Stimulated activated naive B cell treated with anti-CD40 and anti-IgM and Interleukin-4, amounts not matched to agents 10 μg/mL and 1 μg/mL and 100 μg/mL, for 72 hours (primary cell): Measurements from ENCODE around the gene GRK5.
"Not testable (repeated sequence)": the region's sequence is repeated elsewhere in the genome, so short reads cannot be mapped to it uniquely, and the experiment has no call there.

Source experiments
- ATAC-seq, 2 donors: fragments of 150-1000 bp; cut with Tn5 transposase; replicated peaks; 2 replicates each; pipeline ENCODE4 v1.10.0; 2021; ENCODE audit warnings: moderate library complexity in 1 of 2
- DNase-seq: peaks from one replicate; pipeline ENCODE4 v3.0.0; 2021
- H3K27ac Mint-ChIP-seq: one replicate; pipeline ENCODE4 v1.8.0; 2022; ENCODE audit warnings: mild to moderate bottlenecking, mixed read lengths
- H3K27me3 Mint-ChIP-seq, 2 donors: one replicate each; pipeline ENCODE4 v1.8.0; 2022; ENCODE audit warnings: mixed read lengths in 2 of 2
- H3K36me3 Mint-ChIP-seq, 2 donors: one replicate each; pipeline ENCODE4 v1.8.0; 2022; ENCODE audit warnings: mixed read lengths in 2 of 2, mild to moderate bottlenecking in 1 of 2
- H3K4me1 Mint-ChIP-seq, 2 donors: one replicate each; pipeline ENCODE4 v1.8.0; 2022; ENCODE audit warnings: mixed read lengths in 2 of 2, mild to moderate bottlenecking in 1 of 2
- H3K4me3 Mint-ChIP-seq, 2 donors: one replicate each; pipeline ENCODE4 v1.8.0; 2022; ENCODE audit warnings: mild to moderate bottlenecking in 2 of 2, mixed read lengths in 2 of 2, moderate library complexity in 1 of 2
- H3K9me3 Mint-ChIP-seq, 2 donors: one replicate each; pipeline ENCODE4 v1.8.0; 2022; ENCODE audit warnings: mixed read lengths in 2 of 2, mild to moderate bottlenecking in 1 of 2

The GRK5 gene

DNA sequence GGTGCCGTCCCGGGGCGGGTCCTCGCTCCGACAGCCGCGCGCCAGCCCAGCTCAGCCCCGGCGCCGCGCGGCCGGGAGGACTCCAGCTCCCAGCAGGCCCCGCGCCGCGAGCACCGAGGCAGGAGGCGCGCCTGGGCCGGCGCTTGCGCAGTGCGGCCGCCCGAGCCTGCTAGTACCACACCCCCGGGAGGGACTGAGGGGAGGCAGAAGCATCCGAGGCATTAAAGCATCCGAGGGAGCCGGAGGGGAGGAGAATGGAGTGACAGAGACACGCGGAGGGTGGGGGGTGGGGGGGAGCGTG lies at the start of gene GRK5:
Gene GRK5, plus strand, starts transcription at position 206 of the 301 bp plus-strand sequence. CDS start 347 bp downstream, outside the sequence.
- peaks cover 24 to 43% of the 10 kb centered on the region in 2 donors for H3K4me1 Mint-ChIP-seq
- no peaks in the 10 kb centered on the region for H3K27me3 Mint-ChIP-seq
- peak; percentile 85 to 86 for ATAC-seq
- H3K4me3 Mint-ChIP-seq: peak within 1 kb of the TSS; percentile 90 to 97
- no peaks in the 10 kb centered on the region for H3K36me3 Mint-ChIP-seq
- no peaks in the 10 kb centered on the region for H3K9me3 Mint-ChIP-seq
- H3K27ac Mint-ChIP-seq: peak within 1 kb of the TSS; percentile 98
- DNase-seq: peak; percentile 97

DNA sequence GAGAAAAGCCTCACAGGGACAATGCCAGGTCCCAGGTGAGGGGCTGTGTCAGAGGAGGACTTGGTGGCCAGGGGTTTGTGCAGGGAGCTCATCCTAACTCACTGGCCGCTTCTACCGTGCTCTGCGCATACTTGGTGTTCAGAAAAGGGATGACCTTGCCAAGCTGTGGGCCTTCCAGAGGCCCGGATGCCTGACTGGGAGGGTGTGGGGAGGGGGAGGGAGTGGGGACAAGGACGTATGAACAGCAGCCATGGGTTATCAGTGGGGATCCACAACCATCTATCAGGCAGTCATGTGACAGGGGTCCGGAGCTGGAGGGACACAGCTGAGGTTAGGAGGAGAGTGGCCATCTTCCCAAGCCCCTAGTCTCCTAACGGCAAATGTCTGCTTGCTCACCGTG lies 48.0 kb upstream of the GRK5 start:
- DNase-seq (no peak), ATAC-seq (no peak)
- H3K27me3 Mint-ChIP-seq: no peaks in the 10 kb centered on the region
- H3K4me3 Mint-ChIP-seq: no peak overlapping the region
- H3K9me3 Mint-ChIP-seq: no peaks in the 10 kb centered on the region
- peaks cover 6 to 7% of the 10 kb centered on the region in 2 donors for H3K4me1 Mint-ChIP-seq
- H3K27ac Mint-ChIP-seq: no peak overlapping the region
- peaks cover 53 to 57% of the 10 kb centered on the region in 2 donors for H3K36me3 Mint-ChIP-seq

DNA sequence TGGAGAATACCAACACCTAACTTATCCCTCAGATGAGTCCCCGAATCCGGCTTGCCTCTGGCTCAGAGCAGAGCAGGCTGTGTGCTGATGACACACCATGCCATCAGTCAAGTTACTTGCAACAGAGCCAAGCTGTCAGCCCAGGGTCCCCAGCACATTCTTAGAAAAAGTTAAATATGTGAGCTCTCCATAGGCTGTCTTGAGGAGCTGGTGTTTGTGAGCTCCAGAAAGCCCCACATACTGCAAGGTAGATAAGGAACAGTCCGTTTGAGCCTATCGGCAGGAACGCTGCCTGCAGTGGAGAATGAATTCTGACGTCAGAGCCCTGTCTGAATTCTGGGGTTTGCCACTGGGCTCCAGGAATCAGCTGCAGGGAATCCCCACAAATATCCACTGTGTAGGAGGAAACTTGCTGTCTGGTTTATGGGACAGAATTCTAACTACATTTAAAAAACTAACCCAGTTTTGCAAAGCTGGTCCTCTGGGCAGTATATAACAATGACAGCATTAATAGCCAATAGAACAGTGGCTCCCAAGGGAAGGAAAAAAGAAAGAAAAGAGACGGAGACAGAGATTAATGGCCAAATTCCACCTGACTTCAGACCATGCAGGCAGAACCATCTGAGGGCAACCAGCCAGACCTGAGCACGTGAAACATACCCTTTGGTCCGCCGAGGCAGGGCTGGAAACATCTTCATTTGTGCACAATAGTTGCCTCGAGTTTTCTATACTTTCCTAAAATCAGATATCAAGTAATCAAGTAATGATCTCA lies 45.5 kb upstream of the GRK5 start:
- DNase-seq: no peak
- Mint-ChIP-seq H3K9me3 (no peaks in the 10 kb centered on the region), H3K27ac (no peak overlapping the region), H3K4me3 (no peak overlapping the region), H3K4me1 (peaks cover 14 to 25% of the 10 kb centered on the region in 2 donors), H3K36me3 (peaks cover 39 to 42% of the 10 kb centered on the region in 2 donors), H3K27me3 (no peaks in the 10 kb centered on the region)
- ATAC-seq: no peak

DNA sequence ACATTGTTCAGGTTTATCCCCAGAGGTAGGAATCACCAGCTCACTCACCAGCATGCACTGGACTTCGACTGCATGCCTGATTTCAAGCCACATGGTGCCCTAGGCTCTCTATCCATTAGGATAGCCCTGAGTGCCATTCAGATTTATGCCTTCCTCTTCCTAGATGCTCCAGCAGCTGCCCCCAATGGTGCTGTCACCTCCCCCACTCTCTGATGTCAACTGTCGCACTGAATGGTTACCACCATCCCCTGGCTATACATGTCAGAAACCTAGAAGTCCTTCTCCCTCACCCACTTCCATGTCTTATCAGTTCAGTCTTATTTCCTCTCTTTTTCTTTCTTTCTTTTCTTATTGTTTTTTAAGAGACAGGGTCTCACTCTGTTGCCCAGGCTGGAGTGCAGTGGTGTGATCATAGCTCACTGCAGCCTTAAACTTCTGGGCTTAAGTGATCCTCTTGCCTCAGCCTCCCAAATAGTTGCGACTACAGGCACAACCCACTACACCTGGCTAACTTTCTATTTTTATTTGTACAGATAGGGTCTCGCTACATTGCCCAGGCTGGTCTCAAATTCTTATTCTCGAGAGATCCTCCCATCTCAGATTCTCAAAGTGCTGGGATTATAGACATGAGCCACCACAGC lies 44.8 kb upstream of the GRK5 start:
- no peak for DNase-seq
- H3K36me3 Mint-ChIP-seq: peaks cover 41 to 47% of the 10 kb centered on the region in 2 donors
- no peak for ATAC-seq
- H3K27ac Mint-ChIP-seq: no peak overlapping the region
- H3K9me3 Mint-ChIP-seq: no peaks in the 10 kb centered on the region
- H3K4me1 Mint-ChIP-seq: peaks cover 16 to 30% of the 10 kb centered on the region in 2 donors
- no peaks in the 10 kb centered on the region for H3K27me3 Mint-ChIP-seq
- no peak overlapping the region for H3K4me3 Mint-ChIP-seq

DNA sequence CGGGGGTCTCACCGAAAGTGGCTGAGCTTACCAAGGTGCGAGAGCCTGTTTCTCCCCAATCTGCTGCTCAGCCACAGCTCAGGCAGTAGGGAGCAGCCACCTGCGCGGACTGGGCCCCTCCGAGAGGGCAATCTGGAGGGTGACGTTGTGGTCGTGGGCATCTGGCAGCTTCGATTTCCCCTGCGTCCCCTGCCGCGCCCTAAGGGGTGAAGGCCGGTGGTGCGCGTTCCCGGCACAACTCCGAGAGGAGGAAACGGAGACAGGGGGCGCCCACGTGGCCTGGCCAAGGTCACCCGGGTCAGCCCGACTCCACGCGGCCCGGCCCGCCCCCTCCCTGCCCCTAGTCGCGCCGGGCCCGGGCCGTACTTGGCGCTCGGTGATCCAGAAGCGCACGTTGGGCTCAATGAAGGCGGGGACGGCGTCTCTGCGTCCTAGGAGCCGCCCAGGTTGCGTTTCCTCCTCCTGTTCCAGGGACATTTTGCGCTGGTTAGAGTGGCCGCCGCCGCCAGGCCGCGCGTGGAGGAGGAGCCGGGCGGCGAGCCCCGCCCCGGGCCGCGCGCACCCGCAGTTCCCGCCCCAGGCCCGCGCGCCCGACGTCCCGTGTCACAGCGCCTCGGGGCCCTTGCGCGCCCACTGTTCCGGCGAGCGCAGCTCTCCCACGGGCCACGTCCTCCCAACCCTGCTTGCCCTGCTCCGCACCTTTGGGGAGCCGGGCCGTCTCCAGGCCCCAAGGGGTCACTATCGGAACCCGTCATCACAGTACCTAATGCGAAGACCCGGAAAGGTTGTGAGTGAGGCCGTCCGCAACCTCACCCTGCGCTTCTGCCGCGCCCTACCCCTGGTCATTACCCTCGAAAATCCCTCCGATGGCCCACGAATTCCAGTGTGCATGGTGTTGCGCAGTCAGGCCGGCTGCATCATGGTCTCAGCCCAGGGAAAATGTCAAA lies 41.9 kb upstream of the GRK5 start, which contains the start of gene SFXN4:
Gene SFXN4, minus strand, starts transcription at position 544 of the 947 bp plus-strand sequence. Its CDS starts 67 bp downstream, at position 477.
- peak within 1 kb of the TSS; percentile 97 for H3K27ac Mint-ChIP-seq
- H3K4me3 Mint-ChIP-seq: peak within 1 kb of the TSS; percentile 93 to 95
- H3K9me3 Mint-ChIP-seq: no peaks in the 10 kb centered on the region
- ATAC-seq (peak; percentile 92 to 95), DNase-seq (peak; percentile 78)
- H3K36me3 Mint-ChIP-seq: peaks cover 32 to 47% of the 10 kb centered on the region in 2 donors
- no peaks in the 10 kb centered on the region for H3K27me3 Mint-ChIP-seq
- peaks cover 16 to 30% of the 10 kb centered on the region in 2 donors for H3K4me1 Mint-ChIP-seq

DNA sequence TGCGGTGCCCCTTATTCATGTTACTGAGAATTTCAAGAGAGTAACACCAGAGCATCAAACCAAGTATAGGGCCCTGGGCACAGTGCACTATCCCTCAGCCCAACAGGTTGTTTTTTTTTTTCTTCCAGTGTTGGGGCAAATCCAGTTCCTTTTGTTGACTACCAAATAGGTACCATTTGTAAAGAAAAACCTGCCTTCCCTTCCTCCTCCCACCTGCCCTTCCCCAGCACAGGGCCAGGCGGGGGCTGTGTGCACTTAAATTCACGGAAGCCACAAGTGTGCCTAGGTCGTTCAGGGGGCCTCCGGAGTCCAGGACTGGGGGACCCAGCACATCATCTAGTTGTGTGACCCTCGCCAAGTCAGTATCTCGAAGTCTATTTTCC lies 41.3 kb upstream of the GRK5 start:
- H3K27me3 Mint-ChIP-seq: no peaks in the 10 kb centered on the region
- no peak for ATAC-seq
- H3K27ac Mint-ChIP-seq: peak overlapping the region; percentile 95

DNA sequence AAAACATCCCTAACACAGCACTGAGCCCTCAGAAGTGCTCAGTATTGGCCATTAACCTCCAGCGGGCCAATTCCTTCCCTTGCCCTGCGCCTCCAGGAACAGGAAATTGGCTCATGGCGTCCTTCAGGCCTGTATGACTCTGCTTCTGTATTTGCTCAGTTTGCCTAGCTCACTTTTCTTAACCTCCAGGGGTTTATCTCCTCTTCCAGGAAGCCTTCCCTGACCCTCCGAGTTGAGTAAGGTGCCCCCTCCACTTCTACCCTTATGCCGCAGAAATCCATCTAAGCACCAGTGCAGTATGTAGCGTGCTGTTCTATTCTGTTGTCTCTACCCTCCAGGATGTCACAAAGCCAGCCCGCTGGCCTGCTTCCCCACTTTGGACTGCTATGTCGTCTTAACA lies 40.8 kb upstream of the GRK5 start:
- peak overlapping the region; percentile 93 to 95 for H3K4me3 Mint-ChIP-seq
- H3K9me3 Mint-ChIP-seq: no peaks in the 10 kb centered on the region
- peak overlapping the region; percentile 95 for H3K27ac Mint-ChIP-seq
- ATAC-seq (no peak), DNase-seq (no peak)
- peaks cover 16 to 30% of the 10 kb centered on the region in 2 donors for H3K4me1 Mint-ChIP-seq
- peaks cover 34 to 44% of the 10 kb centered on the region in 2 donors for H3K36me3 Mint-ChIP-seq
- H3K27me3 Mint-ChIP-seq: no peaks in the 10 kb centered on the region

More for the DNA sequence above, 41.3 kb upstream of the GRK5 start:
- Mint-ChIP-seq H3K4me1 (peaks cover 16 to 30% of the 10 kb centered on the region in 2 donors), H3K4me3 (peak overlapping the region; percentile 93 to 95), H3K9me3 (no peaks in the 10 kb centered on the region), H3K36me3 (peaks cover 32 to 43% of the 10 kb centered on the region in 2 donors)
- no peak for DNase-seq

DNA sequence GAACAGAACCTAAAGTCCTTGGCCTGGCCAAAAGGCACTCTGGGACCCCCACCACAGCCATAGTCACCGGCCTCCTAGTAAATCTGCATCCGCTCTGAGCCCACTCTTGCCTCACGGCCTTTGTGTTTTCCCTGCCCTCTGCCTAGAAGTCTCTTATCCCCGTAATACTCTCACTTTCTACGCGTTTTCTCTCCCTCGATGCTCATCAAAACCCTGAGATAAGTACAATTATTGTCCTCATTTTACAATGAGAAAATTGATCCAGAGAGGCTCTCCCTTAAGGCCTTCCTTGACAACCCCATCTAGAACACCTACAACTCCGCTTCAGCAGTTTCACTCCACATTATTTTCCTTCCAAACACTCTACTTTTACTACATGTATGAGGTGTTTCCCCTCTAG lies 40.3 kb upstream of the GRK5 start:
- ATAC-seq (no peak), DNase-seq (no peak)
- Mint-ChIP-seq H3K27me3 (no peaks in the 10 kb centered on the region), H3K4me3 (peak overlapping the region; percentile 93 to 95), H3K9me3 (no peaks in the 10 kb centered on the region), H3K4me1 (peaks cover 16 to 30% of the 10 kb centered on the region in 2 donors), H3K36me3 (peaks cover 29 to 43% of the 10 kb centered on the region in 2 donors), H3K27ac (peak overlapping the region; percentile 95)

DNA sequence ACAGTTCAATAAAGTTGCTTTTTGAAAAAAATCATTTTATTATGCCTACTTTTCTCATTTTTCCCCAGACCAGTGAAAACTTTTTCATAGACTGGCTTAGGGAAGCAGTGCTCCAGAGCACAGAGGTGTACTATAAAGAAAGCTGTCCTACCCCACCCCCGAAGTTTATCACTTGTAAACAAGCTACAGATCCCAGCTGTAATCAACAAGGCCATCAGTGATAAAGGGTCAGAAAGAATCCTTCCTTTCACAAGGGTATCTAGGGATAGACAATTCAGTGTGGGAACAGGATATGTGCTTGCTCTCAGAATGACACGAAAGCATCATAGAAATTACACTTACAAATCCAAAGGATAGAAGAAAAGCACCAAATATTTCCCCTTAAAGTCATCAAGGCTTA lies 33.3 kb upstream of the GRK5 start:
- H3K4me1 Mint-ChIP-seq: peaks cover 11 to 12% of the 10 kb centered on the region in 2 donors
- no peak overlapping the region for H3K4me3 Mint-ChIP-seq
- no peak overlapping the region for H3K27ac Mint-ChIP-seq
- H3K36me3 Mint-ChIP-seq: peaks cover 31 to 44% of the 10 kb centered on the region in 2 donors
- no peaks in the 10 kb centered on the region for H3K27me3 Mint-ChIP-seq
- H3K9me3 Mint-ChIP-seq: no peaks in the 10 kb centered on the region
- ATAC-seq: no peak
- no peak for DNase-seq

DNA sequence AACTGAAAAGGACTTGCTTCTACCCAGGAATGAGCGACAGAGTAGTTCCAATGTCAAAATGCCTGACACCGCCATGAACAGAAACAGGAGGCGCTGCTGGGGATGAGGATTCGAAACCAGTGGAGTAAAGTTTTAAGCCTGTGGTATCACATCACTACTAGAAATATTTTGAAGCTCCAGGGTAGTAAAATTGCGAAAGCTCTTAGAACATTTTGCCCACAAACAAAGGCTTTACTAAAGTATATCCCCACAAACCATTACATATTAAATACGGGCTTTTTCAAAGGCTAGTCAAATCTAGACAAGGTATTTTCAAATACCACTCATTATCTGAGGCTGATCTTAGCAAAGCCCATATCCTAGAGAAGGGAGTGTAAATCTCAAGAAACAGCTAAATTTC lies 31.2 kb upstream of the GRK5 start:
- Mint-ChIP-seq H3K27me3 (no peaks in the 10 kb centered on the region), H3K4me3 (no peak overlapping the region), H3K27ac (no peak overlapping the region), H3K36me3 (peaks cover 22 to 32% of the 10 kb centered on the region in 2 donors), H3K4me1 (peaks cover 11 to 12% of the 10 kb centered on the region in 2 donors), H3K9me3 (no peaks in the 10 kb centered on the region)
- DNase-seq (no peak), ATAC-seq (no peak)

DNA sequence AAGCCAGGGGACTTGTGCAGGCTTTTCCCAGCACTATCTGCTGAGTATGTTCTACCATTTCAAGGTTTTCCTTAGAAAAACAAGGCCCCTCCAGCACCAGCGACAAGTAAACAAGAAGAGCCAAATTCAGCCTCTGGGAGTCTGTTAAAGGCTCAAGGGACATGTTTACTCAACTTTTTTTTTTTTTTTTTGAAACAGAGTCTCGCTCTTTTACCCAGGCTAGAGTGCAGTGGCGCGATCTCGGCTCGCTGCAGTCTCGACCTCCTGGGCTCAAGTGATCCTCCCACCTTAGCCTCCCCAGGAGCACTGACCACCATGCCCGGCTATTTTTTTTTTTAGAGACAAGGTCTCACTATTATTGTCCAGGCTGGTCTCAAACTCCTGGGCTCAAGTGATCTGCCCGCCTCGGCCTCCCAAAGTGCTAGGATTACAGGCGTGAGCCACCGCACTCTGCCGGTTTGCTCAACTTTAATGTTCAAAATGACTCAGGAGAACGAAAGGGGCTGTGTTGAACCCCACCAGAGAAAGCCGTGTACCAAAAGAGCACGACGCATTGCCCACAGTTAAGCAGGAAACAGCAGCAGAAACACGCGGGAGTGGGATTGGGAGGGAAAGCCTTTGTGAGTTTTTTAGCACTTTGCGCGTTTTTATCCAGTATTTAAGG lies 29.5 kb upstream of the GRK5 start:
- H3K4me1 Mint-ChIP-seq: peaks cover 11 to 12% of the 10 kb centered on the region in 2 donors
- ATAC-seq: peak; percentile 33 to 54
- H3K9me3 Mint-ChIP-seq: no peaks in the 10 kb centered on the region
- H3K27me3 Mint-ChIP-seq: no peaks in the 10 kb centered on the region
- DNase-seq: peak; percentile 24
- H3K4me3 Mint-ChIP-seq: peak overlapping the region; percentile 94 to 99
- H3K36me3 Mint-ChIP-seq: peaks cover 14 to 21% of the 10 kb centered on the region in 2 donors
- H3K27ac Mint-ChIP-seq: peak overlapping the region; percentile 96

DNA sequence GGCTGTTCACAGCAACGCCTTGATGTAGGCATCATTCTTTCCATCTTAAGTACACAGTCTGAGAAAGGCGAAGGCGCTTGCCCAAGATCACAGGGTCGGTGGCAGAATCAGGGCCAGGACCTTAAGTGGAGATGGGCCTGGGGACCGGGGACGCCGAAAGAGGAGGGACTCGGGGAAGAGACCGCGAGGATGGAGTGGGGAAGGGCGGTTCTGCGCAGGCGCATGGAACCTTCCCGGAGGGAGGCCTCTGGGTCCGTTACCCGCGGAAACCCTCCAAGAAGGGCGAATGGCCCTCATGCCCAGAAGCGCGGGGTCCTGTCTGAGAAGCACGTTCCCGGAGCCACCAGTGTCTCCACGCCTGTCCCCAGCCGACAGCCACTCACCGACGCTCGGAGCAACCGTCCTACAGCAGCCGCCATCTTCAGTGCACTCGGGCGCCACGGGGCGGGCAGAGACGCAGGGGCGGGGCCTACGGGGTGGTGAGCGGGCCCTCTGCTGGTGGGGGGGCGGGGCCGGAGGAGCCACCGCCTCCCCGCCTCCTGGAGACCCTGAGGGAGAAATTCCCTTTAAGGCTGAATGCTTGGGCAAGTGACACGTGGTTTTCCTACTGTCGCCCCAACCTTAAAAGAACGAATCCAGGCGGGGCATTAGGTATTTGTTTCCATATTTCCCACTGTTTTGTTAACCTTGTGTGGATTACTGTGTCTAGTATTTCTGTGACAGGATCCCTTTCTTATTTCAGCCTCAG lies 28.8 kb upstream of the GRK5 start, which contains the start of gene PRDX3:
Gene PRDX3, minus strand, starts transcription at position 441 of the 748 bp plus-strand sequence. Its CDS starts 22 bp downstream, at position 419.
- H3K27me3 Mint-ChIP-seq: no peaks in the 10 kb centered on the region
- H3K36me3 Mint-ChIP-seq: peaks cover 14 to 21% of the 10 kb centered on the region in 2 donors
- no peaks in the 10 kb centered on the region for H3K9me3 Mint-ChIP-seq
- DNase-seq: peak; percentile 86
- peaks cover 11 to 12% of the 10 kb centered on the region in 2 donors for H3K4me1 Mint-ChIP-seq
- H3K27ac Mint-ChIP-seq: peak within 1 kb of the TSS; percentile 96
- H3K4me3 Mint-ChIP-seq: peak within 1 kb of the TSS; percentile 94 to 99
- peak; percentile 97 to 99 for ATAC-seq

DNA sequence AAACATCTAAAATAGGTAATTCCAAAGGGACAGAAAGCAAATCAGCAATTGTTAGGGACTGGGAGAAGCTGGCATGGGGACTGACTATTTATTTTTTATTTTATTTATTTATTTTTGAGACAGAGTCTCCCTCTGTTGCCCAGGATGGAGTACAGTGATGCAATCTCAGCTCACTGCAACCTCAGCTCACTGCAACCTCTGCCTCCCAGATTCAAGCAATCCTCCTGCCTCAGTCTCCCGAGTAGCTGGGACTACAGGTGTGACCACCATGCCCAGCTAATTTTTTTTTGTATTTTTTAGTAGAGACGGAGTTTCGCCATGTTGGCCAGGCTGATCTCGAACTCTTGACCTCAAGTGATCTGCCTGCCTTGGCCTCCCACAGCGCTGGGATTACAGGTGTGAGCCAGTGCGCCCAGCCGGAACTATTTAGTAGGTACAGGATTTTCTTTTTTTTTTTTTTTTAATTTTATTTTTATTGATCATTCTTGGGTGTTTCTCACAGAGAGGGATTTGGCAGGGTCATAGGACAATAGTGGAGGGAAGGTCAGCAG lies 26.4 kb upstream of the GRK5 start:
- H3K4me1 Mint-ChIP-seq: peaks cover 7 to 11% of the 10 kb centered on the region in 2 donors
- DNase-seq, H3K27ac Mint-ChIP-seq, ATAC-seq, H3K9me3 Mint-ChIP-seq, H3K4me3 Mint-ChIP-seq, H3K27me3 Mint-ChIP-seq: not testable (repeated sequence)
- peaks cover 7 to 11% of the 10 kb centered on the region in 2 donors for H3K36me3 Mint-ChIP-seq
